Right forelimb (tissue), 1 donor: ENCODE measurements around the gene PRSS50.

Experiments
- DNase-seq: peaks from one replicate; pipeline ENCODE4 v3.0.0-alpha.2; 2018

The PRSS50 gene

GRCh38 chr3:46725621-46726314 is 8.1 kb upstream of the PRSS50 start:
- DNase-seq = peak; percentile 29

GRCh38 chr3:46724424-46724823 is 6.8 kb upstream of the PRSS50 start:
- no peak for DNase-seq

GRCh38 chr3:46722443-46722842 is 4.8 kb upstream of the PRSS50 start:
- DNase-seq = no peak

- DNase-seq = no peak
Measured at GRCh38 chr3:46721009-46721408, 3.3 kb upstream of the PRSS50 start.

GRCh38 chr3:46719735-46720271 is 2.1 kb upstream of the PRSS50 start:
- no peak for DNase-seq

- no peak for DNase-seq
Measured at GRCh38 chr3:46719044-46719565, 1.4 kb upstream of the PRSS50 start.

- DNase-seq = no peak
Measured at GRCh38 chr3:46716461-46717441, 918 bp downstream of the PRSS50 start.

- DNase-seq = no peak
Measured at GRCh38 chr3:46715507-46716175, 2.0 kb downstream of the PRSS50 start.

GRCh38 chr3:46714728-46715506 is 2.8 kb downstream of the PRSS50 start:
- no peak for DNase-seq

- peak; percentile 41 for DNase-seq
Measured at GRCh38 chr3:46713898-46714552, 3.6 kb downstream of the PRSS50 start.

- DNase-seq = no peak
Measured at GRCh38 chr3:46713050-46713897, 4.4 kb downstream of the PRSS50 start.

GRCh38 chr3:46712191-46713049 is 5.2 kb downstream of the PRSS50 start:
- peak; percentile 27 for DNase-seq

GRCh38 chr3:46711760-46712159 is 5.9 kb downstream of the PRSS50 start:
- DNase-seq = peak; percentile 17

- peak; percentile 29 for DNase-seq
Measured at GRCh38 chr3:46711305-46711704, 6.4 kb downstream of the PRSS50 start.

- DNase-seq = peak; percentile 23
Measured at GRCh38 chr3:46710671-46711295, 6.9 kb downstream of the PRSS50 start.

- DNase-seq = no peak
Measured at GRCh38 chr3:46710229-46710628, 7.4 kb downstream of the PRSS50 start.

- no peak for DNase-seq
Measured at GRCh38 chr3:46709721-46710120, 7.9 kb downstream of the PRSS50 start.

GRCh38 chr3:46709157-46709654 is 8.5 kb downstream of the PRSS50 start:
- DNase-seq = peak; percentile 39
